Peyer's patch (tissue), 4 donors: ENCODE results near the gene ACTR1B.

Source experiments
- POLR2A ChIP-seq, 2 donors: fragments of 450-650 bp; IDR thresholded peaks; one replicate each; pipeline ENCODE4 v1.5.1; 2017; ENCODE audit warnings: antibody characterized with exemption in 2 of 2, mild to moderate bottlenecking in 2 of 2, moderate library complexity in 2 of 2
- TF ChIP-seq, protein P1 (sequence below), 6 experiments: fragments of 450-650 bp in 4 of 6; fragments of 200-600 bp in 2 of 6; sonication (generic) in 1 of 6; IDR thresholded peaks; one replicate each; pipeline ENCODE4 v1.5.1; 2017 to 2019; ENCODE audit warnings: antibody characterized with exemption in 6 of 6, mild to moderate bottlenecking in 3 of 6, moderate library complexity in 1 of 6

DNA sequence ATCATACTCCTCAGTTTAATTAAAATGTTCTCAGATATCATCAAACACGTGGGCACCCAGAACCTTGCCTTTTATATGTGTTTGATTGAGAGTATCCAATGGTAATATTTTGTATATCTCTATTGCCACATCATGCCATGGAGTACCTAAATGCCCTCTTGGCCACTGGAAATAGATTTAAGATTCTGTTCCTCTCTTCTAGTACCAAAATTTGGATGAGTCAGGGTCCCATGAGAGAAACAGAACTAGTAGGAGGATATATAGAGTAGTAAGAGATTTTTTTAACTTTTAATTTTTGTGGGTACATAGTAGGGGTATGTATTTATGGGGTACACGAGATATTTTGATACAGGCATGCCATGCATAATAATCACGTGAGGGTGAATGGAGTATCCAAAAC is 39.9 kb upstream of the ACTR1B start:
- TF ChIP-seq, protein P1, sequence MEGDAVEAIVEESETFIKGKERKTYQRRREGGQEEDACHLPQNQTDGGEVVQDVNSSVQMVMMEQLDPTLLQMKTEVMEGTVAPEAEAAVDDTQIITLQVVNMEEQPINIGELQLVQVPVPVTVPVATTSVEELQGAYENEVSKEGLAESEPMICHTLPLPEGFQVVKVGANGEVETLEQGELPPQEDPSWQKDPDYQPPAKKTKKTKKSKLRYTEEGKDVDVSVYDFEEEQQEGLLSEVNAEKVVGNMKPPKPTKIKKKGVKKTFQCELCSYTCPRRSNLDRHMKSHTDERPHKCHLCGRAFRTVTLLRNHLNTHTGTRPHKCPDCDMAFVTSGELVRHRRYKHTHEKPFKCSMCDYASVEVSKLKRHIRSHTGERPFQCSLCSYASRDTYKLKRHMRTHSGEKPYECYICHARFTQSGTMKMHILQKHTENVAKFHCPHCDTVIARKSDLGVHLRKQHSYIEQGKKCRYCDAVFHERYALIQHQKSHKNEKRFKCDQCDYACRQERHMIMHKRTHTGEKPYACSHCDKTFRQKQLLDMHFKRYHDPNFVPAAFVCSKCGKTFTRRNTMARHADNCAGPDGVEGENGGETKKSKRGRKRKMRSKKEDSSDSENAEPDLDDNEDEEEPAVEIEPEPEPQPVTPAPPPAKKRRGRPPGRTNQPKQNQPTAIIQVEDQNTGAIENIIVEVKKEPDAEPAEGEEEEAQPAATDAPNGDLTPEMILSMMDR (IDR thresholded peaks at IDR 0.05) = no peak
- TF ChIP-seq POLR2A (IDR thresholded peaks at IDR 0.05) = no peak
